Measurements from ENCODE around the gene ATAT1. TPM values are rescaled to one million over a fixed set of nuclear protein-coding genes. Genes with fewer than 3 reads are reported as not detected.

The ATAT1 gene
- total and polyA plus RNA-seq, 9 of the 15 experiments (the other 6 are each of a cell fraction or from before 2014, with no cell fraction given) = 0.65 to 5.8 (median 1.6) TPM

- FAIRE-seq = no peak
- TF ChIP-seq ATF1 (CRISPR knock-in tag; IDR thresholded peaks at IDR 0.05) (no peak), ATF1 (tag; IDR thresholded peaks at IDR 0.05) (no peak), ZNF165 (CRISPR knock-in tag; IDR thresholded peaks at IDR 0.05; ENCODE audit: borderline replicate concordance) (no peak), ZNF740 (CRISPR knock-in tag; IDR thresholded peaks at IDR 0.05) (0 out of 2 replicates have a peak, but pooled peaks have one; percentile 35), ZNF740 (tag; IDR thresholded peaks at IDR 0.05) (no peak), CBX3 (IDR thresholded peaks at IDR 0.05; ENCODE audit: borderline replicate concordance in 1 of 2, low read length in 2 of 2) (no peak), GTF2E2 (tag; IDR thresholded peaks at IDR 0.05) (peak; percentile 77; the same call in 1 of the 2 replicates), MYNN (IDR thresholded peaks at IDR 0.05) (peak; percentile 15; the same call in 1 of the 2 replicates), MYNN (CRISPR knock-in tag; IDR thresholded peaks at IDR 0.05) (no peak), KDM1A (IDR thresholded peaks at IDR 0.05) (0 out of 4 replicates have a peak, but pooled peaks of 1 of the 2 experiments have one; percentile 20), GTF2A2 (tag; IDR thresholded peaks at IDR 0.05) (no peak), FOXO4 (CRISPR knock-in tag; IDR thresholded peaks at IDR 0.05) (no peak), GATAD2B (IDR thresholded peaks at IDR 0.05; ENCODE audit: borderline replicate concordance) (0 out of 2 replicates have a peak, but pooled peaks have one; percentile 8), ZNF583 (CRISPR knock-in tag; IDR thresholded peaks at IDR 0.05) (no peak), SMARCE1 (IDR thresholded peaks at IDR 0.05) (0 out of 2 replicates have a peak, but pooled peaks have one; percentile 31), THRB (CRISPR knock-in tag; conservative IDR thresholded peaks at IDR 0.05) (peak; percentile 71; the same call in 1 of the 2 replicates), CEBPB (tag; IDR thresholded peaks at IDR 0.05) (no peak), NR0B1 (IDR thresholded peaks at IDR 0.05; ENCODE audit: partially characterized antibody) (no peak)
These were observed 13.2 kb upstream of the ATAT1 start for GRCh38 chr6:30613251-30614043.

More at GRCh38 chr6:30613251-30614043, 13.2 kb upstream of the ATAT1 start:
- POLR2A ChIA-PET = interaction anchor here (0.6 to 4.8 kb wide), 36 partner anchors 9 to 790 kb away, joined by 3 to 310 read pairs (median 4); partner anchors contain the start of genes ABCF1, ATAT1, C6orf136 and DHX16
- peaks cover 0 to 22% of the 10 kb centered on the region in 2 experiments; a peak in 3 of 5 replicates for H3K4me1 ChIP-seq (replicated peaks in 1 of 2; ENCODE audit: control insufficient read depth in 2 of 2, insufficient read depth in 2 of 2, low read length in 2 of 2)
- no peak for ATAC-seq
- no TSS peak for BruUV-seq (replicated peaks)
- H2AFZ ChIP-seq (ENCODE audit: low read depth, low read length) = no peak overlapping the region
- peak in 1 of 4 experiments; percentile 55 for DNase-seq (ENCODE audit: extremely low read depth in 1 of 4, low spot score in 3 of 4)
- in situ Hi-C loops (cut with MboI) = no loop called here
- peak overlapping the region; percentile 95; the same call in 2 of the 3 replicates for H3K27ac ChIP-seq (ENCODE audit: extremely low read depth, low read depth, low read length)
- H3K4me3 ChIP-seq = peak overlapping the region; percentile 68; the same call in 1 of the 2 replicates
- CTCF ChIA-PET (ENCODE audit: low intra/inter-chr PET ratio) = no interaction called here
- peaks cover 8% of the 10 kb centered on the region; the same call in 1 of the 2 replicates for H4K20me1 ChIP-seq (replicated peaks; ENCODE audit: control insufficient read depth, insufficient read depth, low read length)
- peaks cover 72% of the 10 kb centered on the region for H3K36me3 ChIP-seq (ENCODE audit: control insufficient read depth, insufficient read depth, low read length)
- no peaks in the 10 kb centered on the region for H3K9me1 ChIP-seq (ENCODE audit: control insufficient read depth, insufficient read depth, low read length)
- intact Hi-C loops (cut with micrococcal nuclease) = loop anchor here (2.0 kb wide), 1 partner anchor 59 kb away; the partner anchor contains the start of gene DHX16
- no peaks in the 10 kb centered on the region for H3K9me3 ChIP-seq (replicated peaks; ENCODE audit: control insufficient read depth, insufficient read depth, low read depth, low read length)
- H3K9ac ChIP-seq (ENCODE audit: insufficient read depth in 1 of 2, low read depth in 2 of 2, low read length in 2 of 2) = peak overlapping the region in 1 of 2 experiments; percentile 99; a peak in 3 of 4 replicates
- peaks cover 82% of the 10 kb centered on the region for H3K79me2 ChIP-seq (ENCODE audit: control insufficient read depth, insufficient read depth, low read length)
- no peaks in the 10 kb centered on the region for H3K27me3 ChIP-seq (ENCODE audit: control insufficient read depth in 2 of 2, insufficient read depth in 2 of 2, low read length in 2 of 2)
- H3K4me2 ChIP-seq (ENCODE audit: insufficient read depth, low read length) = peak overlapping the region; percentile 99; the same call in 1 of the 2 replicates

Measured in K562 (cell line).